ENCODE results near the gene LRRC45.

LRRC45 gene

DNA sequence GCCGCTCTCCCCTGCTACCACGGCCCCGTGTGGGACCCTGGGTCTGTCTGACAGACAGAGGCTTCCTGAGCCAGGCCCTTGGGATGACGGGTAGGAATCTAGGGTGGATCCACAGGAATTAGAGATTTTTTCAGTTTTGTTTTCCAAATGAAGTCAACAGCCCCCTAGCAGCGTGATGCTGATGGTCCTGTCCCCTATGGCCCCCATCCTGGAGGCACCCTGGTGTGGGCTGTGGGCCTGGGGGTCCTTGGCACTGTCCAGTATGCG lies 15.9 kb upstream of the LRRC45 start:
- no peak for DNase-seq (ENCODE audit: low read depth in 2 of 3, low spot score in 1 of 3)

DNA sequence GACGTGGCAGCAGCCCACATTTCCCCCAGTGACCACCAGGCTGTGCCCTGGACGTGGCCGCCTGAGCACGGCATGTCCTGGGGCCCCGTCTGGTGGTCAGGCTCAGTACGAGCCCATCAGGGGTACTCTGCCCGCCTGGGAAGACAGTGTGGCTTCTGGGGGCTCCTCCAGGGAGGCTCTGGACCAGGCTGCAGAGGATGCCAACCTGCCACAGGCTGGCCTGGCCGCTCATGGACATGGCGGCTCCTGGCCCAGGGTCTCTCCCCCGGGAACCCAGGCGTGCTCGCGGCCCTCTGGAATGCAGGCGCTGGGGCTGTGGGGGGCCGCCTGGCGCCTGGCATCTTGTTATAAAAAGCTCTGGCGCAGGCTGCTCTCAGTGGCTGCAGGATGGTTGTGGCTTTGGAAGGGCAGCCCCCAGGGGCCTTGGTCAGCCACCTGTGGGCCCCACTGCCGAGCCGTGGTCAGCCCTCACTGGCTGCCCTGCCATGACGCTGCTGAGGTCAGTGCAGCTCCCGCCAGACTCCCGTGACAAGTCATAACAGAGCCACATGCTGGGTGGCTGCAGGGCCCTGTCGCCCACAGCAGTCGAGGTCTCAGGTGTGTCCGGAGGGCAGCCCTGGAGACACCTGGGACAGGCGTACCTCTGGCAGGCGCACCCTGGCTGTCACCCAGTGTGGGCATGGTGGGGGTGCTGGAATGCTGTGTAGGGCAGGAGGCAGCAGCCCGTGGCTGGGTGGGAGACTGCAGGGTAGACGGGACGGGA lies 15.4 kb upstream of the LRRC45 start:
- DNase-seq (ENCODE audit: low read depth in 2 of 3, low spot score in 1 of 3): no peak

- DNase-seq (ENCODE audit: low read depth in 2 of 3, low spot score in 1 of 3): no peak
Measured at GRCh38 chr17:82008258-82008940, 14.7 kb upstream of the LRRC45 start.

DNA sequence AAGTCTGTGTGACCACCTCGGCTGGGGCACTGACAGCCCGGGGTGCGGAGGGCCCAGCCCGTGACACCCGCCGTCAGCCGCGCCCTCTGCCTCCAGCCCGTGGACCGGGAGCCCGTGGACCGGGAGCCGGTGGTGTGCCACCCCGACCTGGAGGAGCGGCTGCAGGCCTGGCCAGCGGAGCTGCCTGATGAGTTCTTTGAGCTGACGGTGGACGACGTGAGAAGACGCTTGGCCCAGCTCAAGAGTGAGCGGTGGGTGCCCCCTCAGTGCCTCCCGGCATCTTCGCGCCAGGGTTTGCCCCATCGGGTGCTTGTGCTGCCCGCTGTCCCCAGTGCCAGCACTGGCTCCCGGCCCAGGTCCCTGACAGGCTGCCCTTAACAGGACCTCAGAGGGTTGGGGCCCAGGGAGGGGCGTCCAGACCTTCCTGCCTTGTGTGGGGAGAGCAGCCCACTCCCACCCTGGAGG lies 14.1 kb upstream of the LRRC45 start:
- DNase-seq (ENCODE audit: low read depth in 2 of 3, low spot score in 1 of 3): no peak

DNA sequence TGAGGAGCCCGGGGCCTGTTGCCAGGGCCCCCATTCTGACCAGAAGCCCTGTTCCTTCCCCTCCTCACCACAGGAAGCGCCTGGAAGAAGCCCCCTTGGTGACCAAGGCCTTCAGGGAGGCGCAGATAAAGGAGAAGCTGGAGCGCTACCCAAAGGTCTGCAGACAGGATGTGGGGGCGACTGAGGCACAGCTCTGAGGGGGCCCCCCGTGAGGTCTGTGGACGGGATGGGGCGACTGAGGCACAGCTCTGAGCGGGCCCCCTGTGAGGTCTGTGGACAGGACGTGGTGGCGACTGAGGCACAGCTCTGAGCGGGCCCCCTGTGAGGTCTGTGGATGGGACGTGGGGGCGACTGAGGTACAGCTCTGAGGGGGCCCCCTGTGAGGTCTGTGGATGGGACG lies 13.7 kb upstream of the LRRC45 start:
- no peak for DNase-seq (ENCODE audit: low read depth in 2 of 3, low spot score in 1 of 3)

DNA sequence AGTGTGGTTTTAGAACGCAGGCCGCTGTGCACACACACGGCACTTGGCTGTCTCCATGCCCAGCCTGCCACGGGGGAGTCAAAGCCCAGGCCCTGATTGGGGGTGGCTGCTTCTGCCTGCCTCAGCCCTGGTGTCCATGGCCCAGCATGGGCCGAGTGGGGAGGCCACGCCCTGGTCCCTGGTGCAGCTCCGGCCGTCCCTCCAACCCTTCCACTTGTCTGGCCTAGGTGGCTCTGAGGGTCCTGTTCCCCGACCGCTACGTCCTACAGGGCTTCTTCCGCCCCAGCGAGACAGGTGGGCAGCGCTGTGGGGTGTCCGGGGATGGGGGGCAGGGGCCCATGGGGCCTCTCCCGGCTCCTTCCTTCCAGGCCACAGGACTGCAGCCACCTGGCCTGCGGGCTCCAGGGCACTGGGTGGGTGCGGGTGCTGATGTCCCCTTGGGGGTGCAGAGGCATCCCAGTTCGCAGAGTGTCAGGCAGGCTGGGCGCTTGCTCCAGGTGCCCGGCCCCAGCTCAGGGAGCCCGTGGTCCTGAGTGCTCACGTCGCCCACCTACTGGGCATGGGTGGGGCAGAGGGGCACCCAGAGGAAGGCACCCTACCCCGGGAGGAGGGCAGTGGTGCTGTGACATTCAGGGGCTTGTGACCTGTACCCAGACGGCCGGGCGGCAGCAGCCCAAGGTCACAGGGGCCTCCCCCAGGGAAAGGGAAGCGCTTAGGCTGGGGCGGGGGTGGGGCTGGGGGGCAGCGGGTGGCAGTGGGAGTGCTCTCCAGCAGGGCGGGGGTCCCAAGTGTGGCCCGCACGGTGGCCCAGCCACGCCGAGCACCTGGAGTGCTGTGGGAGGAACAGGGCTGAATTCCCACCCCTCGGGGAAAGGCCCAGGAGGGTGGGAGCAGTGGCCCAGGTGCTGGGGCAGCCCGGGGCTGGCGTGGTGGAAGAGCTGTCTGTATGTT lies 12.3 kb upstream of the LRRC45 start:
- DNase-seq (ENCODE audit: low read depth in 2 of 3, low spot score in 1 of 3): no peak

GRCh38 chr17:82011617-82012187 lies 11.4 kb upstream of the LRRC45 start:
- no peak for DNase-seq (ENCODE audit: low read depth in 2 of 3, low spot score in 1 of 3)

GRCh38 chr17:82012261-82012639 lies 10.9 kb upstream of the LRRC45 start:
- DNase-seq (ENCODE audit: low read depth in 2 of 3, low spot score in 1 of 3): no peak

DNA sequence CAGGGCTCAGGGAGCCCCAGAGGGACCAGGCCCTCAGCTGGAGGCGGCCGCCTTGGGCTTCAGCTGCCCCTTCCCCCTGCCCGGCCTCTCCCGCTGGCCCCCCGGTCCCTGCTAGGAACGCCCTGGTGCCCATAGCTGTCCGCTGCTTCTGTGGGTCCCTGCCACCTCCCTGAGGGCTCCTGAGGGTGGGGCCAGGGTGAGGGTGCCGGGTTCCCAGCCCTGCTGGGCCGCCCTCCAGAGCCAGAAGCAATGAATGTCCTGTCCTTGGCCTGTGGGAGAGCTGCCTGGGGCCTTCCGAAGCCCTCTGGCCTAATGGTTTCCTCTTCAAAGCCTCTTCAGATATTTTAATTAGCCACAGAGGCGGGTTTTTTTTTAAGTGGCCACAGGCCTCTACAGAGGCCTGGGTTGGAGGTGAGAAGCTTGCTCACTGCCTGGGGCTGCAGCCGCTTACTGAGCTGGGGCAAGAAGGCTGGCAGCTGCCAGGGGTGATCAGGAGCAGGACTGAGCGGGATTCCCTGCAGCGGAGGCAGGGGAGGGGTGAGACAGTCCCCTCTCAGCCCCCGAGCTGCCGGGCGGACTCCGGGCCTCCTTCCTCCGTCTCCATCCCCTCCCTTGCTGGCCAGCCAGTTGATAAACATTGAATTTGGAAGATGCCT lies 10.3 kb upstream of the LRRC45 start:
- no peak for DNase-seq (ENCODE audit: low read depth in 2 of 3, low spot score in 1 of 3)

GRCh38 chr17:82013341-82013740 lies 9.8 kb upstream of the LRRC45 start:
- no peak for DNase-seq (ENCODE audit: low read depth in 2 of 3, low spot score in 1 of 3)

GRCh38 chr17:82013772-82014321 lies 9.3 kb upstream of the LRRC45 start:
- DNase-seq (ENCODE audit: low read depth in 2 of 3, low spot score in 1 of 3): no peak

GRCh38 chr17:82014432-82014831 lies 8.7 kb upstream of the LRRC45 start:
- DNase-seq (ENCODE audit: low read depth in 2 of 3, low spot score in 1 of 3): no peak

DNA sequence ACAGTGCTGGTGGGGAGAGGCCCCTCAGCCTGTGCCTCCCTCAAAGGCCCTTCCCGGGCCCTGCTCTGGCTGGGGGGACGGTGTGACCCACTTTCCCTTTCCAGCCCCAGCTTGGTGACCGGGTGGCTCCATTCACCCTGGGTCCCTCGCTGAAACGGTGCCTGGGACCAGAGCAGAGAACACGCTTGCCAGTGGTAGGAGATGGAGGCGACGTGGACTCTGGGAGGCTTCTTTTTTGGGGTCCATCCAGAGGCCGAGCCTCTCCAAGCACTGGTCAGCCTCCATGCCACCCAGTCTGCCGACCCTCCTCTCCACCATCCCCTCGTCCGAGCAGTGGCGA lies 8.2 kb upstream of the LRRC45 start:
- DNase-seq (ENCODE audit: low read depth in 2 of 3, low spot score in 1 of 3): no peak

- DNase-seq (ENCODE audit: low read depth in 2 of 3, low spot score in 1 of 3): no peak
Measured at GRCh38 chr17:82015311-82015971, 7.7 kb upstream of the LRRC45 start.

DNA sequence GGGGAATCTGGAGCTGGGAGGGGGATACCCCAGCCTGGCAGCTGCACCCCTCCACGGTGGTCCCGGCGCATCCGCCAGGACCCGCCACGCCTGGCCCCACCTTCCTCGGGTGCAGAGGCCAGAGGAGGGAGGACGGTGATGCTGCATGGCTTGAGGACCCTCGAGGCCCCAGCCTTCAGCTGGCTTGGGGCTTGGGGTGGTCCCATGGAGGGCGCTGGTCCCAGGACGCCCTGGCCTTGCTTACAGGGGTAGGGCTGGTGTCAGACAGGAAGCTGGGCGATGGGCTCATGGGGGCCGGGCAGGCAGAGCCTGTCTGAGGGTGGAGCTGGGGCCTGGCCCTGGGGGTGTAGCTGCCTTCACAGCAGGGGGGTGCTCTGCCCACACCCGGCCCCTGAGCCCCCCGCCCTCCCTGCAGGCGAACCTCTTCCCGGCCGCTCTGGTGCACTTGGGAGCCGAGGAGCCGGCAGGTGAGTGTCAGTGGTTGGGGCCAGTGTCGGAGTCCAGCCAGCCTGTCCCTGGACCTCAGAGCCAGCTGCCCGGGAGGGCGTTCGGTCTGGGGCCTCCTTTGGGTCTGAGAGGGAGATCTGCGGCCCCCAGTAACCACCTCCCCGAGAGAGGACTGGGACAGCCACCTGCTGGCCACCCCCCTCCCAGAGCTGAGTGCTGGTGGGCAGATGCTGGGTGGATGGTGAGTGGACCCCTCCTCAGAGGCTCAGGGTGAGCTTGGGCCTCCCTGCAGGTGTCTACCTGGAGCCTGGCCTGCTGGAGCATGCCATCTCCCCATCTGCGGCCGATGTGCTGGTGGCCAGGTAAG lies 6.8 kb upstream of the LRRC45 start:
- no peak for DNase-seq (ENCODE audit: low read depth in 2 of 3, low spot score in 1 of 3)

DNA sequence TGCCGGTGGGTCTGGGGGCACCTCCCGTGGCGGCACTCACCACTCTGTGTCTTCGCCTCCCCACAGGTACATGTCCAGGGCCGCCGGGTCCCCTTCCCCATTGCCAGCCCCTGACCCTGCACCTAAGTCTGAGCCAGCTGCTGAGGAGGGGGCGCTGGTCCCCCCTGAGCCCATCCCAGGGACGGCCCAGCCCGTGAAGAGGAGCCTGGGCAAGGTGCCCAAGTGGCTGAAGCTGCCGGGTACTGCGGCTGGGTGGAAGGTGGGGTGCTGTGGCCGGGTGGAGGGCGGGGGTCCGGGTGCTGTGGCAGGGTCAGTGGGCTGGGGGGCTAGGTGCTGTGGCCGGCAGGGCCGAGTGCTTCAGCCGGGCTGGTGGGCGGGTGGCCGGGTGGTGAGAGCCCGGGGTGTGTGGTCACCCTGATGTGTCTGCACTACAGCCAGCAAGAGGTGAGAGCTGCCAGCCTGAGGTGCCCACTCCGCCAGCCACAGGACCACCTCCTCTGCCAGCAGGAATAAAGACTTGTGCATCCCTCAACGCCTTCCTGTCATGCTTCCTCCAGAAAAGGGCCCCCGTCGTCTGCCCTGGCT lies 6.1 kb upstream of the LRRC45 start:
- no peak for DNase-seq (ENCODE audit: low read depth in 2 of 3, low spot score in 1 of 3)

DNA sequence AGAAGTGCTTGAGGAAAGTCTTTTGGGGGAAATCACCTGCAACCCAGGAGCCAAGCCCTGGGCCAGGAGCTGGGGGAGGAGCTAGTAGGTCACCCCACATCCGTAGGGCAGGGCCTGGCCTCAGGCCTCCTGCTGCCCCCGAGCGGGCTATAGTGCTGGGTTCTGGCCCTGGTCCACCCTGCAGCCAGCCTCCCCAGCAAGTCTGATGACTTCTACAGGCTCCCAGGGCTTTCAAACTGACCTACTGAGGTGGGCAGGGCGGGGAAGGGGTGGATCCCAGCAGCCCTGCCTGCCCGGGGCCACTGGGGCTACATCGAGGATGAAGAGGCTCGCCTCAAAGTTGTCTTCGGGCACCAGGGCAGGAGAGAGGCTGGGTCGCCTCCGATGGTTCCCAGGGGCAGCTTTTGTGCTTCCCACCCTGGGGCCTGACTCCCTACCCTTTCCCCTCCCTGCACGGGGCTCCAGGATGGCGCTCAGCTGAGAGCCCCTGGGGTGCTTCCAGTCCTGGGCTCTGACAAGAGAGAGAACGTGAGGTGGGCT lies 5.4 kb upstream of the LRRC45 start:
- no peak for DNase-seq (ENCODE audit: low read depth in 2 of 3, low spot score in 1 of 3)

DNA sequence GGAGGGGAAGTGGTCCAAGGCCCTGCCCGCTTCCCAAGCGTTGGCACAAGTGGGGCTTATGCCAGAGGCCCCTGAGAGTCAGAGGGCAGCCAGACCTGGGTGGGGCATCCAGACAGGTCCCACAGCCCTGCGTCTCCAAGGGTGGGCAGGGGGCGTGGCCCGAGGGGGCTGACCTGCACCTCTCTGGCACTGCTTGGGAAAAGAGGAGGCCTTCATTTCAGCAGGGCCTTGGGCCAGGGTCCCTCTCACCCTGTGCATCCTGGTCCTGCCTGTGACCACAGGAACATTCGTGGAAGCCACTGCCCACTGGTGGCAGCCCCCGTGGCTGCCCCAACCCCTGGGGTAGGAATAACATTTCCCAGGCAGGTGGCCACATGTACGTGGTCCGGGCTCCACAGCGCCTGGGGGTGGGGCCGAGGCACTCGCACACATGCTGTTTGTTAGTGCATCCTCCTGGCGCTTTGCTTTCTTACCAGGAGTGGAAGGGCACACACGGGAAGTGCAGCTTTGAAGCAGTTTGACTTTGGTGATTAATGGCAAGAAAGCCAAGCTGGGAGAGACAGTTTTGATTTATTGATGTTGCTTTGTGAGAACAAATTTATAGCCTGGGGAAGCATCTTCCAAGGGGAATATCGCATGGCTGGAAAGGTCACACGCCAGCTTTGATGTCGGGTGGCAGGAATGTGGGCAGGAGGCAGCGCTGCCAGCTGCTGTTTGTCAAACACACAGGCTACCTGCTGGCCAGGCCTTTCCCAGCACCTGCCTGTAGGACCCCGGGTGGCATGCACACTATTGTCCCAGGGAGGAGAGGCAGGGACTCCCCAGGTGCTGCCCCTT lies 4.7 kb upstream of the LRRC45 start:
- DNase-seq (ENCODE audit: low read depth in 2 of 3, low spot score in 1 of 3): no peak
